Heart right ventricle (tissue), 16 donors: ENCODE data around the gene MS4A18. TPM values are rescaled to one million over a fixed set of nuclear protein-coding genes. Genes with fewer than 3 reads are reported as not detected.

Experiments used
- ATAC-seq, 8 donors: fragments of 200-7000 bp; cut with Tn5 transposase; one replicate each; pipeline ENCODE4 v1.9.1; 2020; ENCODE audit warnings: mild to moderate bottlenecking in 8 of 8, moderate library complexity in 8 of 8, moderate number of reproducible peaks in 1 of 8
- DNase-seq, 2 donors: peaks; one replicate each; pipeline ENCODE4 v3.0.0-alpha.2; 2020
- H3K27ac ChIP-seq, 10 donors: fragments of 200-600 bp; sonication (generic) in 2 of 10; one replicate each; pipeline versions ENCODE4 v1.5.0 to v1.8.0; 2020 to 2022; ENCODE audit warnings: mild to moderate bottlenecking in 3 of 10
- H3K27me3 ChIP-seq, 7 donors: fragments of 200-600 bp; one replicate each; pipeline ENCODE4 v1.8.0; 2021 to 2022; ENCODE audit warnings: mild to moderate bottlenecking in 2 of 7
- H3K36me3 ChIP-seq, 9 donors: fragments of 200-600 bp; sonication (generic) in 1 of 9; one replicate each; pipeline versions ENCODE4 v1.5.0 to v1.8.0; 2020 to 2022; ENCODE audit warnings: mild to moderate bottlenecking in 2 of 9
- H3K4me1 ChIP-seq, 9 donors: fragments of 200-600 bp; sonication (generic) in 1 of 9; one replicate each; pipeline versions ENCODE4 v1.5.0 to v1.8.0; 2020 to 2022; ENCODE audit warnings: mild to moderate bottlenecking in 4 of 9
- H3K4me3 ChIP-seq, 10 donors: fragments of 200-600 bp; sonication (generic) in 2 of 10; one replicate each; pipeline versions ENCODE4 v1.5.0 to v1.8.0; 2020 to 2022; ENCODE audit warnings: mild to moderate bottlenecking in 7 of 10, moderate library complexity in 2 of 10
- H3K9me3 ChIP-seq, 11 donors: fragments of 200-600 bp in 10 of 11; sonication (generic) in 2 of 11; one replicate each; pipeline versions ENCODE4 v1.5.0 to v1.8.0; 2013 to 2022; ENCODE audit warnings: mild to moderate bottlenecking in 2 of 11, control low read depth in 1 of 11, moderate library complexity in 1 of 11
- WGBS, 2 donors: extraction: QIAGEN DNeasy Blood & Tissue Kit; methylation state at CpG; one replicate each; pipeline ENCODE4 v1.1.7; 2013; ENCODE audit warnings: inconsistent platforms in 1 of 2; 5-methylcytosine and 5-hydroxymethylcytosine counted together
- intact Hi-C, 10 donors: fragments of 100-400 bp; cut with DNase I; formaldehyde crosslinking; loops; one replicate each; pipeline versions ENCODE4 v1.11.1 to v1.14.2; 2022
- polyA plus RNA-seq, 2 donors: library from polyadenylated mRNA; stranded (reverse); fragments of 200-250 nt; gene quantifications; one replicate each; pipeline ENCODE4 v1.2.3, GENCODE V29; 2013
- total RNA-seq, 10 donors: library from RNA; stranded (reverse); fragmentation: NEBNext Ultra II Directional in 3 of 10; extraction: Animal tissue kit (Norgen Biotek cat#: 25700) in 3 of 10; gene quantifications; one replicate each; pipeline versions ENCODE4 v1.2.1 to v1.2.4, GENCODE V29; 2021 to 2023
- TF ChIP-seq, protein P1 (sequence below), 9 donors: fragments of 200-600 bp; sonication (generic) in 2 of 9; IDR thresholded peaks; one replicate each; pipeline versions ENCODE4 v1.5.0 to v1.8.0; 2021 to 2022; ENCODE audit warnings: antibody characterized with exemption in 9 of 9, mild to moderate bottlenecking in 5 of 9, moderate library complexity in 1 of 9
- donor health status: Arrhythmogenic right ventricular cardiomyopathy.
- donor health status: ischemic (EF 13 %, LVEDD 7.1; RV severe dilation, severe dysfunction).
- donor health status: healthy with polysubstance abuse.
- donor health status: DM: no; HTN: yes; CAD: no.
- donor health status: DM: no; HTN: no; CAD: no.
- donor health status: ischemic (EF 25% LVEDD 6.9; RV normal size, moderate dysfunction).
- donor health status: ischemic (EF 25% LVEDD 5.7; RV mildly dilated, moderate dysfunction).
- donor health status: healthy.
- donor health status: DM: yes; HTN: yes; CAD: no.
- donor health status: Ischemic cardiomyopathy.
- donor health status: ischemic (EF 35%, LVEDD 5.7; RV mildly dilated, moderate dysfunction).
- donor health status: nonischemic (EF 11% LVEDD 7.7; RV severe dilation, severe dysfunction).
- donor health status: DM: yes; HTN: yes; CAD: no.
- donor health status: PGD.
- donor health status: ischemic (EF 29% LVEDD 5.4; RV normal size, mild dysfunction).
- donor health status: nonischemic (EF 23%, LVEDD 6.1; RV moderate dilation, normal function).

Gene MS4A18
- total and polyA plus RNA-seq, 12 donors, result not detected

DNA sequence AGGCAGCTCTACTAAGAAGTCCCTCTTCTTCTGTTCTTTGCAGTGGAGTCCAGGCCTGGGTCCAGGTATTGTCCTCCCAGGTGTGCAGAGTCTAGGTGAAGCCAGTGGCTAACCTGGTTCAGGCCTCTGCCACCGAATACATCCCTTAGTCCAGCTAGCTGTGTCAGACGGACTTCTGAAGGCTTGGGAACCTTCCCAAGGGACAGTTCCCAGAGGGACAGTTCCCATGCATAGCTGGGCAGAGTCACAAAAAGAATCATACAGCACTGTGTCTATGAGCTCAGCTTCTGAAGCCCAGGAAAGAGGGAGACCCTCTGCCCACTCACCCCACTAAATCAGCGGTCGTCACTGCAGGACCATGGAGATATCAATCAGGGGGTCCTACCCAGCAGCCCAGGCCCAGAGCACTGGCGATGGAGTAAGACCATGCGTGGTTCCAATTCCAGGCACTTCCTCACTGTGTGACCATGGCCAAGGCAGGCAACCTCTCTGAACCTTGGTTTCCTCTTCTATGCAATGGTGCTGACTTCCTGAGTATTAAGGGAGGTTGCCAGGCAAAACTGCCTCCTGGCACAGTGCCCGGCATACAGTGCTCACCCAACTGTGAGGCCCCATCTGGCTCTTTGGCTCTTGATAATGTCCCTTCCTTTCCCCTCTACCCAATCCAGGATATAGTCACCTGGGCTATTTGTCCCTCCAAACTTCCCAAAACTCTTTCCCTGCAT lies 64.0 kb downstream of the MS4A18 start:
- peaks cover 0 to 6% (median 0%) of the 10 kb centered on the region in 11 donors for H3K9me3 ChIP-seq
- DNase-seq (no peak), ATAC-seq (no peak)
- no peak overlapping the region for H3K4me3 ChIP-seq
- no peaks in the 10 kb centered on the region for H3K36me3 ChIP-seq
- intact Hi-C loops, result no loop called here
- no peak overlapping the region for H3K27ac ChIP-seq
- H3K4me1 ChIP-seq, result peaks cover 4 to 32% (median 20%) of the 10 kb centered on the region in 9 donors
- TF ChIP-seq, protein P1, sequence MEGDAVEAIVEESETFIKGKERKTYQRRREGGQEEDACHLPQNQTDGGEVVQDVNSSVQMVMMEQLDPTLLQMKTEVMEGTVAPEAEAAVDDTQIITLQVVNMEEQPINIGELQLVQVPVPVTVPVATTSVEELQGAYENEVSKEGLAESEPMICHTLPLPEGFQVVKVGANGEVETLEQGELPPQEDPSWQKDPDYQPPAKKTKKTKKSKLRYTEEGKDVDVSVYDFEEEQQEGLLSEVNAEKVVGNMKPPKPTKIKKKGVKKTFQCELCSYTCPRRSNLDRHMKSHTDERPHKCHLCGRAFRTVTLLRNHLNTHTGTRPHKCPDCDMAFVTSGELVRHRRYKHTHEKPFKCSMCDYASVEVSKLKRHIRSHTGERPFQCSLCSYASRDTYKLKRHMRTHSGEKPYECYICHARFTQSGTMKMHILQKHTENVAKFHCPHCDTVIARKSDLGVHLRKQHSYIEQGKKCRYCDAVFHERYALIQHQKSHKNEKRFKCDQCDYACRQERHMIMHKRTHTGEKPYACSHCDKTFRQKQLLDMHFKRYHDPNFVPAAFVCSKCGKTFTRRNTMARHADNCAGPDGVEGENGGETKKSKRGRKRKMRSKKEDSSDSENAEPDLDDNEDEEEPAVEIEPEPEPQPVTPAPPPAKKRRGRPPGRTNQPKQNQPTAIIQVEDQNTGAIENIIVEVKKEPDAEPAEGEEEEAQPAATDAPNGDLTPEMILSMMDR (IDR thresholded peaks at IDR 0.05), result no peak
- H3K27me3 ChIP-seq, result peaks cover 0 to 5% (median 0%) of the 10 kb centered on the region in 7 donors
- WGBS, 2 donors, result 75 to 86% methylated on average over 7 of the region's 7 CpGs

DNA sequence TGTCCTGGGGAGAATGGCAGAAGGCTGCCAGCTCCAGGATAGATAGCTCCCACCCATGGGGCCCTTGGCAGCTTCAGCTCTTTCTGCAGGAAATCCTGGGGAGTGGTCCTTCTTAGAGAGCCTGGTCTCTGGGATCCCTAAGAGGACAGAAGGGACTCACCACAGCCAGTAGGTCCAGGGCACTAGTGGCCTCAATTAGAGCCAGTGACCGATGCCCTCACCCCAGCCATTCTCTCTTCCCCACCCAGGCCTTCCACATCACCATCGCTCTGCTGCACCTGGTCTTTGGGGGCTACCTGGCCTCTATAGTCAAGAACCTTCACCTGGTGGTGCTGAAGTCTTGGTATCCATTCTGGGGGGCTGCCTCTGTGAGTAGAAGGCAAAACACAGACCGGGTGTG lies 66.2 kb downstream of the MS4A18 start:
- no peak overlapping the region for H3K27ac ChIP-seq
- TF ChIP-seq, protein P1 (IDR thresholded peaks at IDR 0.05), result no peak
- 85 to 93% methylated on average over 3 of the region's 3 CpGs for WGBS, 2 donors
- DNase-seq, result no peak
- no peaks in the 10 kb centered on the region for H3K36me3 ChIP-seq
- intact Hi-C loops, result no loop called here
- no peak for ATAC-seq
- H3K4me3 ChIP-seq, result no peak overlapping the region
- peaks cover 0 to 6% (median 0%) of the 10 kb centered on the region in 7 donors for H3K27me3 ChIP-seq
- H3K9me3 ChIP-seq, result peaks cover 0 to 6% (median 0%) of the 10 kb centered on the region in 11 donors
- peaks cover 4 to 24% (median 14%) of the 10 kb centered on the region in 9 donors for H3K4me1 ChIP-seq

DNA sequence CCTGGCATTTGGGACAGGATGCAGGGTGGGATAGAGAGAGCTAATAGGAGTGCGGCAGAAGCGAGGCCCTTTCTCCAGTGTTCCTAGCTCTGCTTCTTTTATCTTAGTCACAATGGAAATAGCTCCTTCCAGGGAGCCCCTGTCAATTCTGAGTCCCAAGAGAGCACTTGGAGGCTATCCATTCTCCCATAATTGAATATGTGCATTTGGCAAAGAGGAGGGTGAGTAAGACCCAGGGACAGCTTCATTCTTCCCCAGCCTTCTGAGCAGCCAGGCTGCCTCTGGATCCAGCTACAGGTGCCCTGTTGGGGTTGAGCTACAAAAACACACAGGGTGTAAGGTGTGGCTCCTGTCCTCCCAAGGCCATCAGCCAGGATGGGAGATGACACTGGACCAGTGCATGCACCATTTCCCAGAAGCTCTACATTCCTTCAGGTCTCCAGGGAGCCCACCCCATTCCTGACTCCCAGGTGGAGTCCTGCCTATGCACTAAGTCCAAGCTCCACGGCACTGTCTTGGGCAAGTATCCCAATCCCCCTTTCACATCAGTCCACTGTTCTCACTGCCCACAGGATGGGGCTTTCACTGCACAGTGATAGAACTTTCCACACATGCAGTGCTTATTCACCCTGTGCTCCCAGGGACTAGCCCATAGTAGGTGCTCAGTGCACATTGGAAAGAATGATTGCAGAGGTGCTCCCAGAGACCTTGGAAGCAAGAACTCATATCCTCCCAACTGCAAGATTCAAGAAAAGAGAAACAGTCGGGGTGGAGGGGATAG lies 66.8 kb downstream of the MS4A18 start:
- intact Hi-C loops, result no loop called here
- 88 to 94% methylated on average over 4 of the region's 4 CpGs for WGBS, 2 donors
- TF ChIP-seq, protein P1 (IDR thresholded peaks at IDR 0.05), result no peak
- no peak overlapping the region for H3K27ac ChIP-seq
- no peaks in the 10 kb centered on the region for H3K36me3 ChIP-seq
- ATAC-seq (no peak), DNase-seq (no peak)
- H3K4me3 ChIP-seq, result no peak overlapping the region
- H3K9me3 ChIP-seq, result peaks cover 0 to 6% (median 0%) of the 10 kb centered on the region in 11 donors
- peaks cover 0 to 6% (median 0%) of the 10 kb centered on the region in 7 donors for H3K27me3 ChIP-seq
- H3K4me1 ChIP-seq, result peaks cover 4 to 21% (median 12%) of the 10 kb centered on the region in 9 donors

DNA sequence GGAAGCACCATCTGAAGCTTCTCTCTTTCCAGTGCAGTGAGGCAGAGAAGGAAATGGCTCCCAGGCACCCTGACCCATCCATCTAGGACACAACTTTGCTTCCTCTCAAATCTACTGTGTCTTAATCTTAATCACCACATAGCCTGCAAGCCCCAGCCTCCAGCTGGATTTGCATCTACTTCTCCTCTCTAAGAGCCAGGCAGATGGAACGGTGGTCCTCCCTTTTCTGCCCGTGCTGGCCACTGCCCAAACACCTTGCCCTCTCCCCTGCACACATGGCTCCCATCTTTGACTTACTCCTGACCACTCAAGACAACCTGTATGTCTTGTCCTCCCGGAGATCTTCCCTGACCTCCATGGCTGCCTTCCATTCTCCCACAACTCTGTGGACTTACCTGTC lies 68.0 kb downstream of the MS4A18 start:
- Histone ChIP-seq H3K27me3 (peaks cover 0 to 6% (median 0%) of the 10 kb centered on the region in 7 donors), H3K9me3 (peaks cover 0 to 6% (median 0%) of the 10 kb centered on the region in 11 donors), H3K4me3 (no peak overlapping the region), H3K4me1 (peaks cover 0 to 10% (median 2%) of the 10 kb centered on the region in 9 donors), H3K27ac (no peak overlapping the region), H3K36me3 (no peaks in the 10 kb centered on the region)
- ATAC-seq (no peak), DNase-seq (no peak)
- intact Hi-C loops, result no loop called here
- WGBS, 2 donors, result 73 to 86% methylated on average over 3 of the region's 3 CpGs
- TF ChIP-seq, protein P1 (IDR thresholded peaks at IDR 0.05), result no peak

Other genes starting within 250 kb of the MS4A18 start
- gene MS4A12, start 231.9 kb upstream of the MS4A18 start, total RNA-seq, result under 1 TPM in 1 of 10 donors, not detected in 9; 0.36 TPM
- not detected for gene MS4A12, start 231.9 kb upstream of the MS4A18 start, polyA plus RNA-seq
- not detected for gene MS4A13, start 209.3 kb upstream of the MS4A18 start, total RNA-seq
- gene MS4A13, start 209.3 kb upstream of the MS4A18 start, polyA plus RNA-seq, result not detected
- not detected for gene MS4A8, start 25.1 kb upstream of the MS4A18 start, total RNA-seq
- gene MS4A8, start 25.1 kb upstream of the MS4A18 start, polyA plus RNA-seq, result not detected
- gene MS4A15, start 32.1 kb downstream of the MS4A18 start, total RNA-seq, result not detected
- gene MS4A15, start 32.1 kb downstream of the MS4A18 start, polyA plus RNA-seq, result not detected
- gene MS4A10, start 60.6 kb downstream of the MS4A18 start, total RNA-seq, result not detected
- not detected for gene MS4A10, start 60.6 kb downstream of the MS4A18 start, polyA plus RNA-seq
- gene CCDC86, start 117.4 kb downstream of the MS4A18 start, total RNA-seq, result 10 to 100 TPM in 4 of 10 donors, 1 to 10 TPM in 6; 6.6 to 20.1 (median 9.2) TPM
- 10 to 100 TPM in 1 of 2 donors, 1 to 10 TPM in 1; 7.4 to 26.5 TPM for gene CCDC86, start 117.4 kb downstream of the MS4A18 start, polyA plus RNA-seq
- 1 to 10 TPM in 9 of 10 donors, under 1 TPM in 1; 0.35 to 5.1 (median 1.2) TPM for gene PTGDR2, start 131.2 kb downstream of the MS4A18 start, total RNA-seq
- 1 to 10 TPM in 1 of 2 donors, under 1 TPM in 1; 0.57 to 5.7 TPM for gene PTGDR2, start 131.2 kb downstream of the MS4A18 start, polyA plus RNA-seq
- under 1 TPM in 3 of 10 donors, not detected in 7; 0.16 to 0.33 (median 0.25) TPM for gene ZP1, start 142.8 kb downstream of the MS4A18 start, total RNA-seq
- under 1 TPM; 0.37 to 0.51 TPM for gene ZP1, start 142.8 kb downstream of the MS4A18 start, polyA plus RNA-seq
- gene PRPF19, start 181.9 kb downstream of the MS4A18 start, total RNA-seq, result 10 to 100 TPM; 32.0 to 49.7 (median 39.4) TPM
- 10 to 100 TPM; 50.3 to 53.0 TPM for gene PRPF19, start 181.9 kb downstream of the MS4A18 start, polyA plus RNA-seq
- gene TMEM109, start 189.4 kb downstream of the MS4A18 start, total RNA-seq, result 100 to 1,000 TPM in 2 of 10 donors, 10 to 100 TPM in 8; 78.6 to 115 (median 92.7) TPM
- gene TMEM109, start 189.4 kb downstream of the MS4A18 start, polyA plus RNA-seq, result 100 to 1,000 TPM in 1 of 2 donors, 10 to 100 TPM in 1; 53.3 to 121 TPM
- 10 to 100 TPM in 2 of 10 donors, 1 to 10 TPM in 8; 3.7 to 12.9 (median 6.5) TPM for gene TMEM132A, start 199.7 kb downstream of the MS4A18 start, total RNA-seq
- gene TMEM132A, start 199.7 kb downstream of the MS4A18 start, polyA plus RNA-seq, result 10 to 100 TPM; 10.0 to 16.4 TPM
- gene SLC15A3, start 227.5 kb downstream of the MS4A18 start, total RNA-seq, result 10 to 100 TPM in 9 of 10 donors, 1 to 10 TPM in 1; 9.5 to 52.4 (median 18.5) TPM
- 10 to 100 TPM; 21.3 to 36.9 TPM for gene SLC15A3, start 227.5 kb downstream of the MS4A18 start, polyA plus RNA-seq
- gene CD6, start 247.0 kb downstream of the MS4A18 start, total RNA-seq, result 1 to 10 TPM in 2 of 10 donors, under 1 TPM in 7, not detected in 1; 0.17 to 4.5 (median 0.46) TPM
- gene CD6, start 247.0 kb downstream of the MS4A18 start, polyA plus RNA-seq, result under 1 TPM; 0.07 to 0.12 TPM